D721Med (cell line): Measurements from ENCODE around the gene DYNC1I1.

Experiments
- DNase-seq: peaks from one replicate; pipeline ENCODE4 v3.0.0; 2011; ENCODE audit warnings: low spot score; ENCODE audit not compliant: insufficient read length
- FAIRE-seq: peaks from 2 replicates; lab custom pipeline; 2011; peaks lifted over from hg19 to GRCh38; lab: Jason Lieb, UNC
- CTCF ChIP-seq: IDR thresholded peaks from 2 replicates; pipeline ENCODE4 v1.5.1; 2012; ENCODE audit warnings: mild to moderate bottlenecking, control low read depth; ENCODE audit not compliant: insufficient read depth; ENCODE audit errors: missing control alignments

Gene DYNC1I1

GRCh38 chr7:95820778-95821177 lies 48.4 kb downstream of the DYNC1I1 start:
- DNase-seq (no peak), FAIRE-seq (no peak)
- TF ChIP-seq CTCF, result no peak

GRCh38 chr7:95822717-95823116 lies 50.4 kb downstream of the DYNC1I1 start:
- FAIRE-seq (no peak), DNase-seq (no peak)
- no peak for TF ChIP-seq CTCF

GRCh38 chr7:95824616-95825015 lies 52.3 kb downstream of the DYNC1I1 start:
- FAIRE-seq, result no peak
- no peak for TF ChIP-seq CTCF
- no peak for DNase-seq

GRCh38 chr7:95828824-95829790 lies 56.8 kb downstream of the DYNC1I1 start:
- no peak for FAIRE-seq
- no peak for DNase-seq
- TF ChIP-seq CTCF, result no peak

- DNase-seq (no peak), FAIRE-seq (no peak)
Observed at GRCh38 chr7:95840953-95841950, 68.9 kb downstream of the DYNC1I1 start.

GRCh38 chr7:95843286-95843685 lies 70.9 kb downstream of the DYNC1I1 start:
- DNase-seq (no peak), FAIRE-seq (no peak)
- TF ChIP-seq CTCF, result peak; percentile 9

More at GRCh38 chr7:95840953-95841950, 68.9 kb downstream of the DYNC1I1 start:
- TF ChIP-seq CTCF, result peak; percentile 4
